ENCODE data around the gene MEA1.

The MEA1 gene

GRCh38 chr6:43013843-43014433, at the start of gene MEA1, which contains the start of gene KLHDC3:
Gene MEA1, minus strand, starts transcription at chr6:43013946. Its CDS starts 133 bp downstream, at chr6:43013813.
Gene KLHDC3, plus strand, starts transcription at chr6:43014249. Its CDS starts 2,944 bp downstream, at chr6:43017193.
- H3K4me3 ChIP-seq (ENCODE audit: low read depth, low read length) = peak within 1 kb of the TSS; percentile 65
- no peak for TF ChIP-seq CTCF (IDR thresholded peaks at IDR 0.05; ENCODE audit: borderline replicate concordance, insufficient read depth, low read depth, low read length)

GRCh38 chr6:43062818-43063217, 49.1 kb upstream of the MEA1 start:
- no peak for TF ChIP-seq CTCF (IDR thresholded peaks at IDR 0.05; ENCODE audit: borderline replicate concordance, insufficient read depth, low read depth, low read length)
- H3K4me3 ChIP-seq (ENCODE audit: low read depth, low read length) = no peak overlapping the region

GRCh38 chr6:43061861-43062260, 48.1 kb upstream of the MEA1 start:
- no peak overlapping the region for H3K4me3 ChIP-seq (ENCODE audit: low read depth, low read length)
- no peak for TF ChIP-seq CTCF (IDR thresholded peaks at IDR 0.05; ENCODE audit: borderline replicate concordance, insufficient read depth, low read depth, low read length)

- no peak for TF ChIP-seq CTCF (IDR thresholded peaks at IDR 0.05; ENCODE audit: borderline replicate concordance, insufficient read depth, low read depth, low read length)
- no peak overlapping the region for H3K4me3 ChIP-seq (ENCODE audit: low read depth, low read length)
These were observed 47.2 kb upstream of the MEA1 start for GRCh38 chr6:43060755-43061633.

GRCh38 chr6:43060034-43060754, 46.4 kb upstream of the MEA1 start:
- TF ChIP-seq CTCF (IDR thresholded peaks at IDR 0.05; ENCODE audit: borderline replicate concordance, insufficient read depth, low read depth, low read length) = no peak
- peak overlapping the region; percentile 70 for H3K4me3 ChIP-seq (ENCODE audit: low read depth, low read length)

- H3K4me3 ChIP-seq (ENCODE audit: low read depth, low read length) = peak within 1 kb of the TSS; percentile 73
- no peak for TF ChIP-seq CTCF (IDR thresholded peaks at IDR 0.05; ENCODE audit: borderline replicate concordance, insufficient read depth, low read depth, low read length)
These were observed 45.7 kb upstream of the MEA1 start, which contains the start of the genes KLC4 and MRPL2 for GRCh38 chr6:43059168-43060033. Gene KLC4, plus strand, starts transcription at chr6:43059631. Its CDS starts 1,705 bp downstream, at chr6:43061336. Gene MRPL2, minus strand, starts transcription at chr6:43059434. Its CDS starts 53 bp downstream, at chr6:43059381.

Measured in GM12875 (cell line).